ENCODE data around the gene TSPOAP1. TPM values are rescaled to one million over a fixed set of nuclear protein-coding genes. Genes with fewer than 3 reads are reported as not detected.

TSPOAP1 gene
- total RNA-seq, 1 donor from 2014 or later: 22.6 TPM

DNA sequence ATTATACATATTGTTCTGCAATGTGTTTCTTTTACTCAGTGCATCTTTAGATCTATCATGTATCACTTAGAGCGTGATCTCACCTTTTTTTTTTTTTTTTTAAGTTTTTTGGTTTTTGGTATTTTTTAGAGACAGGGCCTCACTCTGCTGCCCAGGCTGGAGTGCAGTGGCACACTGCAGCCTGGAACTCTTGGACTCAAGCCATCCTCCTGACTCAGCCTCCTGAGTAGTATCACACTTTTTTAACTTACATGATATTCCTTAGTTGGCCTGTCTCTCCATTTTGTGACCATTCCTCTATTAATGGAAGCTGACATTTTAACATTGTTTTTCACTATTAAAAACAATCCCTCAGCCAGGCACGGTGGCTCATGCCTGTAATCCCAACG, 43.2 kb downstream of the TSPOAP1 start:
- Mint-ChIP-seq H3K9me3 (no peaks in the 10 kb centered on the region), H3K27ac (no peak overlapping the region), H3K4me3 (no peak overlapping the region), H3K27me3 (peaks cover 18% of the 10 kb centered on the region), H3K36me3 (ENCODE audit: low read depth) (no peaks in the 10 kb centered on the region), H3K4me1 (no peaks in the 10 kb centered on the region)
- intact Hi-C loops (cut with micrococcal nuclease): no loop called here
- no peak for DNase-seq

- intact Hi-C loops (cut with micrococcal nuclease): no loop called here
- H3K36me3 Mint-ChIP-seq (ENCODE audit: low read depth): no peaks in the 10 kb centered on the region
- peaks cover 17% of the 10 kb centered on the region for H3K27me3 Mint-ChIP-seq
- no peaks in the 10 kb centered on the region for H3K4me1 Mint-ChIP-seq
- H3K9me3 Mint-ChIP-seq: no peaks in the 10 kb centered on the region
- H3K4me3 Mint-ChIP-seq: no peak overlapping the region
- DNase-seq: no peak
- no peak overlapping the region for H3K27ac Mint-ChIP-seq
Observed at GRCh38 chr17:58284613-58285421, 43.8 kb downstream of the TSPOAP1 start.

- H3K27ac Mint-ChIP-seq: no peak overlapping the region
- H3K9me3 Mint-ChIP-seq: no peaks in the 10 kb centered on the region
- H3K4me1 Mint-ChIP-seq: no peaks in the 10 kb centered on the region
- intact Hi-C loops (cut with micrococcal nuclease): no loop called here
- no peak overlapping the region for H3K4me3 Mint-ChIP-seq
- DNase-seq: peak; percentile 51
- peaks cover 19% of the 10 kb centered on the region for H3K27me3 Mint-ChIP-seq
- H3K36me3 Mint-ChIP-seq (ENCODE audit: low read depth): no peaks in the 10 kb centered on the region
Observed at GRCh38 chr17:58283674-58284612, 44.7 kb downstream of the TSPOAP1 start.

GRCh38 chr17:58282442-58282841, 46.2 kb downstream of the TSPOAP1 start:
- no peaks in the 10 kb centered on the region for H3K4me1 Mint-ChIP-seq
- peaks cover 23% of the 10 kb centered on the region for H3K27me3 Mint-ChIP-seq
- H3K4me3 Mint-ChIP-seq: no peak overlapping the region
- H3K9me3 Mint-ChIP-seq: no peaks in the 10 kb centered on the region
- H3K36me3 Mint-ChIP-seq (ENCODE audit: low read depth): no peaks in the 10 kb centered on the region
- no peak overlapping the region for H3K27ac Mint-ChIP-seq
- intact Hi-C loops (cut with micrococcal nuclease): no loop called here
- DNase-seq: peak; percentile 50

DNA sequence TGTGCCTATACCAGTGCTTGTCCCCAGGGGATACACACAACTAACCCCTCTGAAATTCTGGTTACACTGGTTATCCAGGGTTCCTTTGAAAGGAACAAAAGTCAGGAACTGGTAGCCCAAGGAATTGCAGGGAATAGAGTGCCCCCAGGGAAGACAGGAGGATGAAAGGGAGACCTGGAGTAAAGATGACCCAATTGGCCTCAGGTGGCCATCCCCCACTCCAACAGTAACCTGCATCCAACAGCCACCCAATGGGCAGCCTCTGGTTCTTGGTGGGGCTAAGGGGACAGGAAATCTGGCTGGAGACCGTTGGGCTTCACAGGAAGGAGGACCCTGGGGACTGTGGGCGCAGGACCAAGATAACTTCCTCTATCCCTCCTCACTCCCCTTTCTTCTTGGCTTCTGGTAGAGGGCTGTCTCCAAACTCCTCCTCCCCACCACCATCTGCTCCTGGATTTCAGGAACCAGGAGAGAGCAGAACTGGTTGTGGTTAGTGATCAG, 47.0 kb downstream of the TSPOAP1 start:
- Mint-ChIP-seq H3K9me3 (no peaks in the 10 kb centered on the region), H3K27ac (no peak overlapping the region), H3K4me3 (no peak overlapping the region), H3K4me1 (no peaks in the 10 kb centered on the region), H3K27me3 (peaks cover 21% of the 10 kb centered on the region), H3K36me3 (ENCODE audit: low read depth) (no peaks in the 10 kb centered on the region)
- intact Hi-C loops (cut with micrococcal nuclease): no loop called here
- DNase-seq: peak; percentile 51

DNA sequence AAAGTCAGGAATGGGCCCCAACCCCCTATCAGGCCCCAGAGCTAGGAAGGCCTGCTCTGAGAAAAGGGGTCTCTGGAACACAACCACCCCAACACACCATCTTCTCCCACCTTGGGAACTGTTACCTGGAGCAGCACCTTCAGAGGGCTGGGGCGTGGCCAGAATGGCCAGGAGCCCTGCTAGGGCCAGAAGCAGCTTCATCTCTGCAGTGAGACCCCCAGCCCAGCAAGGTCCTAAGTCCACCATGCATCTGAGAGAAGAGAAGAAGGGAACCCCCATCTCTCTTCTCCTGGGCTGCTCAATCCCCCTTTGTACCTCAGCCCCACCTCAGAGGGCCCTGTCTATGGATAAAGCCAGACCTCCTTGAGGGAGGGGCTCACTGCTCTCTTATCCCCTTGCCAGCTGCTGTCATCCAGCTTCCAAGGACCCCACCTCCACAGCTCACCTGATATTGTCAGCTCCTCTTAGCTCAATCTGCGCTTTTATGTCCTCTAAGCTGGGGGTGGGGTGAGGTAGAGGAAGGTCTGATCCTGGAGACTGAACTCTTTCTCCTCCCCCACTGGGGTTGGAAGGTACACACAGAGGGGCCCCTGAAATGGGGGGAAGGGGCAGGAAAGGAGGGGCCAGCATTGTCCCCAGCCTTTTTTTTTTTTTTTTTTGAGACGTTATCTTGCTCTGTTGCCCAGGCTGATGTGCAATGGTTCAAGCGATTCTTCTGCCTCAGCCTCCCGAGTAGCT, 47.9 kb downstream of the TSPOAP1 start, which contains the start of gene MPO:
Gene MPO (minus strand): TSS at position 456 of the 738 bp plus-strand sequence. CDS start 177 bp downstream, at position 279.
- intact Hi-C loops (cut with micrococcal nuclease): no loop called here
- Mint-ChIP-seq H3K4me3 (no peak within 1 kb of the TSS), H3K4me1 (no peaks in the 10 kb centered on the region), H3K27ac (no peak within 1 kb of the TSS), H3K9me3 (no peaks in the 10 kb centered on the region), H3K36me3 (ENCODE audit: low read depth) (no peaks in the 10 kb centered on the region), H3K27me3 (peaks cover 21% of the 10 kb centered on the region)
- DNase-seq: no peak

DNA sequence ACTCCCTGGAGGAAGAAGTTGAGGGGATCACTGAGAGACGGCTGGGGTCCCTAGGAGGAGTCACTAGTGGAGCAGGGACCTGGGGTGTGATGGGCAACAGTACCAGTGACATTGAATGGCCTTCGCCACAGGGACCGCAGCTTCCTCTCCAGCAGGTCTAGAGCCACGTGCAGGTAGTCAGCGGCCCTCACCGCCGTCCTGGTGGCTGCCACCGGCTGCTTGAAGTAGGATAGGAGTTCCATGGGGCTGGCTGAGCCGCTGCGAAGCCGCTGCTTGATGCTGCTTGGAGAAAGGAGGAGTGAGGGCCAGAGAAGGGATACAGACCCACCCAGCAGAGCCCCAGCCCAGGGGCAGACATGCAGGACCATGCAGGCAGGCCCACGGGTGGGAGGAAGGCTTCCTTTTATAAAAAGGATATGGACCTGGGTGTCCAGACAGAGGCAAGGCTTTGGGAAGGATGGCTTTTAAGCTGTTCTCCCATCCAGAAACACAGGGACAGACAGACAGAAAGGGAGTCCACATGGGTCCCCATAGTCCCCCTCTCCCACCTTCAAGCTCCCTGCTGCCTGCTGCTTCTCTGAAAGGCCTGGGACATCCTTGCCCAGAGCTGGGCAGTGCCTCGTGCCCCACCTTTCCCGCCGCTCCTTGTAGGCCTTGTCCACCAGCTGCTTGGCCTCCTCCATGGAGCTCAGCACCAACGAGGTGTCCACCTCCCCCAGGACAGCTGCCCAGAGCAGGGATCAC, 48.7 kb downstream of the TSPOAP1 start:
- no peak overlapping the region for H3K27ac Mint-ChIP-seq
- H3K4me1 Mint-ChIP-seq: no peaks in the 10 kb centered on the region
- H3K9me3 Mint-ChIP-seq: no peaks in the 10 kb centered on the region
- DNase-seq: peak; percentile 56
- no peaks in the 10 kb centered on the region for H3K36me3 Mint-ChIP-seq (ENCODE audit: low read depth)
- peaks cover 21% of the 10 kb centered on the region for H3K27me3 Mint-ChIP-seq
- intact Hi-C loops (cut with micrococcal nuclease): no loop called here
- H3K4me3 Mint-ChIP-seq: no peak overlapping the region

GRCh38 chr17:58279016-58279711, 49.4 kb downstream of the TSPOAP1 start:
- H3K4me1 Mint-ChIP-seq: no peaks in the 10 kb centered on the region
- no peak overlapping the region for H3K4me3 Mint-ChIP-seq
- no peak for DNase-seq
- peaks cover 21% of the 10 kb centered on the region for H3K27me3 Mint-ChIP-seq
- intact Hi-C loops (cut with micrococcal nuclease): no loop called here
- H3K36me3 Mint-ChIP-seq (ENCODE audit: low read depth): no peaks in the 10 kb centered on the region
- H3K27ac Mint-ChIP-seq: no peak overlapping the region
- H3K9me3 Mint-ChIP-seq: no peaks in the 10 kb centered on the region

DNA sequence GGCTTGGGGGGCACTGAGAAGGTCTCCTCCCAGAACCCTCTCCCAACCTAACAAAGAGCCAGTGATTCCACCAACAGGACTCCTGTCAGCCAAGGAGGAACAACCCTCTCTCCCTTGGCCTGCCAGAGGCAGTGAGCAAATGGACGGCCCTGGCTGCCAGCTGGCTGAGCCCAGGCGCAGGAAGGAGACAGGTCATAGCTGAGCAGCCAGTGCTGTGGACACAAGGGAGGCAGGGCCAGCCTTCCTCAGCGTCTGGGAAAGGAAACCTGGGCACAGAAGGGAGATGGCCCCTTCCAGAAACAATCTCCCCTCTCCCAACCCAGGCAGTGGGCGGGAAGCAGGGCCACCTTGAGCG, 50.0 kb downstream of the TSPOAP1 start:
- intact Hi-C loops (cut with micrococcal nuclease): no loop called here
- Mint-ChIP-seq H3K27ac (no peak overlapping the region), H3K9me3 (no peaks in the 10 kb centered on the region), H3K27me3 (peaks cover 21% of the 10 kb centered on the region), H3K4me3 (no peak overlapping the region), H3K36me3 (ENCODE audit: low read depth) (no peaks in the 10 kb centered on the region), H3K4me1 (no peaks in the 10 kb centered on the region)
- DNase-seq: no peak

- H3K27ac Mint-ChIP-seq: no peak overlapping the region
- peaks cover 21% of the 10 kb centered on the region for H3K27me3 Mint-ChIP-seq
- no peak overlapping the region for H3K4me3 Mint-ChIP-seq
- intact Hi-C loops (cut with micrococcal nuclease): no loop called here
- H3K36me3 Mint-ChIP-seq (ENCODE audit: low read depth): no peaks in the 10 kb centered on the region
- H3K9me3 Mint-ChIP-seq: no peaks in the 10 kb centered on the region
- H3K4me1 Mint-ChIP-seq: no peaks in the 10 kb centered on the region
- no peak for DNase-seq
Observed at GRCh38 chr17:58277802-58278595, 50.6 kb downstream of the TSPOAP1 start.

DNA sequence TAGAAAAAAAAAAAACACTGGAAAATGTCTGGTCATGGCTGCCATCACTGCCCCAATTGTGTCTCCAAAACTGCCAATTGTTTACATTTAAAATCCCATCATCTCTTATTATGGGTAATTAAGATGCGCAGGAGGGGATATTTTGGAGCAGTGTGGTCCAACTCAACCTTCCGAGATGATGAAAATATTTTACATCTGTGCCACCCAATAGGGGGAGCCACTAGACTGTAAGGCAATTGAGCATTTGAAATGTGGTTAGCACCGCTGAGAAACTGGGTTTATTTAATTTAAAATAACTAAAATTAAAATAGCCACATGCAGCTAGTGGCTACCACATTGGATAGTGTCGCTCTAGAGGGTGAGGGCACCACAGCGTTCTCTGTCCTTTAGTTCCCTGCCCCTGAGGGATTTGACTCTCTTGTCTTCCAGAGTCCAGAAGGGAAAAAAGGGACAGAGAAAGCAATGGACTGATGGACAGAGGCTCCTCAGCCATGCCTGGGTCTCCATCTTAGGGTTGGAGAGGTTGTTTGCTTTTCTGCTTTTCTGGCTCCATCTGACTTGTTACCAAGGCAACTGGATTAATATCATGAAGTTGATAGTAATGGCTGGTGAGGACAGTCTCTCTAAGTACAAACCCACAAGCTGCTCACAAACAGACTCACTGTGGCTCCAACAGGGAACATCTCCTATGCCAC, 51.3 kb downstream of the TSPOAP1 start:
- Mint-ChIP-seq H3K9me3 (no peaks in the 10 kb centered on the region), H3K36me3 (ENCODE audit: low read depth) (no peaks in the 10 kb centered on the region), H3K4me3 (no peak overlapping the region), H3K27me3 (peaks cover 19% of the 10 kb centered on the region), H3K27ac (no peak overlapping the region), H3K4me1 (no peaks in the 10 kb centered on the region)
- intact Hi-C loops (cut with micrococcal nuclease): no loop called here
- DNase-seq: peak; percentile 73

DNA sequence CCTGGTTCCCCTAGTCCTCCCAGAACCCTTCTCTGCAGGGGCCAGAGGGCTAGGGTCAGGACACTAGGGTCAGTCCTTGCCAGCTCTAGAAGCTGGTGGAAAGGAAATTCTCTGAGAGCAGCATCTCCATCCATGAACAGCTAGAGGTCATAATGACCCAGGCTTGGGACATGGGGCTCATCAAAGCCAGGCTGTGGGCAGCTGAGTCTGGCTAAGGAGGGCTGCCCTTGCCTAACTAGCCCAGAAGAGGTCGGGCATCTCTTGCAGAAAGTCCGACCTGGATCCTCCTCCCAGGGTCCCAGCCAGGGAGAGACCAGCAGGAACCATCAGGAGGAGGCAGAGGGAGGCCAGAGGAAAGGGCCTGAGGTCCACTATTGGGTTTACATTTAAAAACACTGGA, 52.2 kb downstream of the TSPOAP1 start:
- no peak for DNase-seq
- intact Hi-C loops (cut with micrococcal nuclease): no loop called here
- H3K4me3 Mint-ChIP-seq: no peak overlapping the region
- H3K27ac Mint-ChIP-seq: no peak overlapping the region
- no peaks in the 10 kb centered on the region for H3K9me3 Mint-ChIP-seq
- H3K4me1 Mint-ChIP-seq: no peaks in the 10 kb centered on the region
- no peaks in the 10 kb centered on the region for H3K36me3 Mint-ChIP-seq (ENCODE audit: low read depth)
- peaks cover 19% of the 10 kb centered on the region for H3K27me3 Mint-ChIP-seq
